ENCODE measurements around the gene TMEM236.

The TMEM236 gene

DNA sequence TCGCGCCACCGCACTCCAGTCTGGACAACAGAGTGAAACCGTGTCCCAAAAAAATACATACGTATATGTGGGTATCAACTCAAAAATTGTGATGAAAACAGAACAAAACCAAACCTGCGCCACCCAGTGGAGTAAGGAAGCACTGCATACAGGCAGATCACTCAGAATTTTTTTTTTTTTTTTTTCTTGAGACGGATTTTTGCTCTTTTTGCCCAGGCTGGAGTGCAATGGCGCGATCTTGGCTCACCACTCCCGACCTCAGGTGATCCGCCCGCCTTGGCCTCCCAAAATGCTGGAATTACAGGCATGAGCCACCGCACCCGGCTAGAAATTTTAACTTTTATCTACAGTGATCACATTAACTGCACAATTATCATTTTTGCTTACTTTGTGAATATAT lies 9.1 kb upstream of the TMEM236 start:
- DNase-seq: peak; percentile 22

DNA sequence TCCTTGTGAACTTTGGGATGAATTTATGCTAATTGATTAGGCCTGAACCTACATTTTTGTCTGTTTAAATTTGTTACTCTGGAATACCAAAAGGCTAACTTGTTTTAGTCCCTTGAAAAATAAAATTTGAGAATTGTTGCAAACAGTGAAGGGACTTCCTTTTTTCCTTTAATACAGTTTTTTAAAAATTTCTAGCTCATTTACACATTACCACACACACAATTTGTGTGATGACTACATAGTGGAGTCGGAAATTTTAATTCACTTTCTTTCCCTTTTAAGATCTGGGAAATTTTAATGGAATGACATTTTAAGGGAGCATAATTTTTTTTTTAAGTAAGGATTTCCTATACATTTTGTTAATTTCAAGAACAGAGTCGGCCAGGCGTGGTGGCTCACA lies 8.6 kb upstream of the TMEM236 start:
- no peak for DNase-seq

DNA sequence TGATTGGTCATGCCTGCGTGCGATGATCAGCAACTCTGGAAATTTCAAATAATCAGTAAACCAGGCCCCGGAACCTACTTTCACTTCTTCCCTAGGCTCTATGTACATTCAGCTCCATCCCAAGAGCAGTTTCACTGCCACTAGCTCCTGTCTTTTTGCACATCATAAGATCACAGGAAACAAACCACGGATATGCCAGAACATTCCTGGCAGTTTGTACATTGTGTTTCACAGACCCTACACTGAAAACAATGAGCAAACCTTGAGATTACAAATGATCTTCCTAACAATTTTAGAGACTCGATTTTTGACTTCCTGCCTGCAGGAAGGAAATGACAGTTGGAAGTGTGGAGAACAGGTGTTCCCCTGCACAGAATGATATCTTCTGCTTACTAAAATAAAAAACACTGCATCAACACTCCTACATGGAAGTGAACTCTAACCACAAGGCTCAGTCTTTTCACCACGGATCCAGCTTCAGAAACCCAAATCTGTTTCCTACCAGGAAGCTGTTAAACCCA lies 7.6 kb upstream of the TMEM236 start:
- no peak for DNase-seq

DNA sequence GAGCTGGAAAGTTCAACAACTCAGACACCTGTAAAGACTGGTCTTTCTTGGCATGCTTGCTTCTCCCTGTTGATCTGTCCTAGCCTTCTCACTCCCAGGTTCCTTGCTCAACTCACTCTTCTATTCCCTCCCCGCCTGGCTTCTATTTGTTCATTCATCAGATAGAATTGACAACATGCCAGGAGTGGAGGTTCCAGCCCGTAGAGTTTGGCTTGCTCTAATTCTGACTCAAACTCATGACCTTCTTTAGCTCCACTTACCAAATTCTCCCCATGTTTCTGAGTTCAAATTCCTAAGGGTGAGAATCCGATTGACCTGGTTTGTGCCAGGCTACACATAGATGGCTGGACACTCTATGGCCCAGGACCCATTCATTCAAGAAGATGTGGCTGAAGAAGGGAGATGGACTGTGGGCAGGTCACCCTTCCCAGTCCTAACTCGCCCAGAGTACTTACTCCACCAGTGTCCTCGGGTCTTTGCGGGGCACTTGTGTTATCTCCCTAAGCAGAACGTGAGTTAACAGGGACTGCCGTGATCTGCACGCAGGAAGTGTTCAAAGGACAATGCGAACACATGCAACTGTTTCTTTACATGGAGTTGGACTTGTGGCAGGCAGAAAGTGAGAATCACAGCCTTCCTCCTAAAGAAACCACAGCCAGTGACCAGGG lies 4.0 kb upstream of the TMEM236 start:
- no peak for DNase-seq

DNA sequence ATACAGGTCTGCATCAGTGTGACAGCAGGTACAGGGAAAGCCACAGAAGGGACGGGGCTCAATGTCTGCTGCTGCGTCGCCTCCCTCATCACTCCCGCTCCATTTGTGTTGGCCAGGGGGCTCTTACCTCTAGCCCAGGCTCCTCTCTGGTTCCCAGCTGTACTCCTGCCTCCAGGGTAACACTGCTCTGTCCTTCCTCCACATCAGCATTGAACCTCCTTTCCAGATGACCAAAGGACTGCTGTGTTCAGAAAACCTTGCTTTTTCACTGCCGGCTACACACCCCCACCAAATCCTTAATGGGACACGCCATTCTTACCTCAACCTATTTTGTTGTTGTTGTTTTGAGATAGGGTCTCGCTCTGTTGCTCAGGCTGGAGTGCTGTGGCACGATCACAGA lies 2.1 kb upstream of the TMEM236 start:
- DNase-seq: no peak

DNA sequence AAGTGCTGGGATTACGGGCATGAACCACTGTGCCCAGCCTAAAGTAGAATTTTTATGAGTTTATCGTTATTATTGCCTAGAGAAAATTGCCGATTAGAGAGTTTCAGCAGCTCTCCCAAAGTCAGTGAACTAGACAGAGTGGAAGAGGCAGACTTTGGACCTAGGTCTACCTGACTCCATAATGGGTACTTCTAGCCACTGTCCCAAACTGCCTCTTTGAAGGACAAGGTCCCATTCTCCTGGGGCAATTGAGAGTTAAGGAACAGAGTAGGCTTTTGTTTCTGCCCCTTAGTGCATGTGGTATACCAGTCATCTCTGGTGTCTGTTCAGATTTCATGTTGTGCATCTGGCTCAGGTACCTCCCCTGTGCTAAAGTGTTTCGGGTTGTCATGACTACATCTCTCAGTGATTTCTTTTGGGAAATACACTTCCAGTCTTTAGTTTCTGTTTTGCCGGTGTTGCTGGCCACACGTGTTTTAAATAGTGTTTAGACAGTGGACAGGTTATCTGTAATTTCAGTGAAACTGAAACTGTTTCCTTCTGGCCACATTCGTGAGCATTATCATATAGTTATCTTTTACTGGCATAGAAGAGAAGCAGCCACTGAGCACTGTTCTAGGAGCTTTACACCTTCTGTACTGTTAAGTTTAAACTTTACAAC lies 4.7 kb downstream of the TMEM236 start:
- no peak for DNase-seq

DNA sequence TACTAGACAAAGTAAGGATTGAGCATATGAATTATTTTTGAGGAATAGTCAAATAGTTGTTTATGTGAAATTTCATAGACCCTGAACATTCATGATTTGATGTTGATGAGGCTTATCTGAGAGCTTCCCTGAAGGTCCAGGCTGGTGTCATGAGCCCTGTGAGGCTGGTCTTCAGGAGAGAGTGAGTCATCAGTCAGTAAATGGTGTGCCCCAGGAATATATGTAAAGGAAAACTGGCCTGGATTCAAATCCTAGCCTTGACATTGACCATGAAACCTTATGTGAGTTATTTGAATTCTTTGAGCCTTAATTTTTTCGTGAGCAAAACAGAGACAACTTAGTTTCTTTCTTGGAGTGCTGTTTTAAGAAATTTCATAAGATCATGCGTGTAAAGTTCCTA lies 6.2 kb downstream of the TMEM236 start:
- DNase-seq: no peak

DNA sequence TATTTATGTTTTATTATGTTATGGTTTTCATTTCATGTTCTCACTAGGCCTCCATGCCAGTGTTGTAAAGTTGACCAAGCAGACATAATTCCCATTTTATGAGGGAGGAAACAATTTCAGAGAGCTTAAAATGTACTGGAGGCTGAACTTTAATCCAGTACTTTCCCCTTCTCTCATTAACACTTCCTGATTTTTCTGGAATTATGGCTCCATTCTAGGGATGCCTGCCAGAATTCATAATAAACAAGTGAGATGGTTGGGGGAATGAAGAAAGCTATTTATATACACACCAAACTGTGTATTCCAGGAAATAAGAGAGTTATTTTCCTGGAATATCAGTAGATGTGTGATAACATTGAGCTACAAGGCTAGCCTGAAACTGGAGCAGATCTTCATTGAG lies 6.9 kb downstream of the TMEM236 start:
- DNase-seq: no peak

DNA sequence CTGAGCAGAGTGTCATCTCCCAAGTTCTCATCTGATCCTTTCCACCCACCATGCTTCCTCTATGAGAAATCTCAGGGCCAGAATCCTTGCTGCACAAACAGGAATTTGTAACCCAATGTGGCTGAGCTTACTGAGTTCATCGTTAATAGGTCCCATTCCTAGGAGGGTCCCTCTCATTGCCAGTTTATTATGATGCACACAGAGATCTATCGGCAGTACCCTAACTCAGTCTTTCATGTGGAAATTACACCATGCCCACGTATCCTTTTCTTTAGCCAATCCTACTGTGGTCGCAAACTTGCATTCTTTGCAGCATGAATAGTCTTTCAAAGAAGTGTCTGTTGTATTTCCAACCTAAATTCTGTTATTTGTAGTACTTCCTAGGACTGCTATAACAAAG lies 12.1 kb downstream of the TMEM236 start:
- DNase-seq: no peak

DNA sequence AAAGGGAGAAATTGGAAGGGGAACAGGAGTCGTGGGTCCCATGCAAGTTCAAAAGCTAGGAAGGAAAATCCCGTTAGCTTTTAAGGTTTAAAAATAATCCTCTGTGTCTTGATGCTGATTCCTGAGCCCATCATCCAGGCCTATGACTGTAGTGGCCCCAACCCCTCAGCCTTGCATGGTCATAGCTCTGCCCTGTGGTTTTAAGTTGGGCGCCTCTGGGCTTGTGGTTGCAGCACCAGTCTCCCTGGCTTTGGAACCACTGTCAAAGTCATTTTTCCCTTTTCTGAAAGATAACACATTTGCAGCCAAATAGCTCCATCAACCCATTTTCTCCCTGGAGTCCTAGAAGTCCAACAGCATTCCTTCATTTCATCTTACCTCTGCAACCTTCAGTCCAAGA lies 13.6 kb downstream of the TMEM236 start:
- DNase-seq: no peak

DNA sequence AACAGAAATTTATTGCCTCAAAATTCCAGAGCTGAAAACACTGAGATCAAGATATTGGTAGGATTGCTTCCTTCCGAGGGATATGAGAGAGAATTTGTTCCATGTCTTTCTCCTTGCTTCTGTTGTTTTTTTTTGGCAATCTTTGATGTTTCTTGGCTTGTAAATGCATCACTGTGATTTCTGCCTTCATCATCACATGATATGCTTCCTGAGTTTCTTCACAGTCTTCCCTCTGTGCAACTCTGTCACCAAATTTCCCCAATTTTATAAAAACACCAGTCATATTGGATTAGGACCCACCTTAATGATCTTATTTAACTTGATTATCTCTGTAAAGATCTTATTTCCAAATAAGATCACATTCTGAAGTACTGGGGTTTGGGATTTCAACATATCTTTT lies 14.7 kb downstream of the TMEM236 start:
- no peak for DNase-seq

DNA sequence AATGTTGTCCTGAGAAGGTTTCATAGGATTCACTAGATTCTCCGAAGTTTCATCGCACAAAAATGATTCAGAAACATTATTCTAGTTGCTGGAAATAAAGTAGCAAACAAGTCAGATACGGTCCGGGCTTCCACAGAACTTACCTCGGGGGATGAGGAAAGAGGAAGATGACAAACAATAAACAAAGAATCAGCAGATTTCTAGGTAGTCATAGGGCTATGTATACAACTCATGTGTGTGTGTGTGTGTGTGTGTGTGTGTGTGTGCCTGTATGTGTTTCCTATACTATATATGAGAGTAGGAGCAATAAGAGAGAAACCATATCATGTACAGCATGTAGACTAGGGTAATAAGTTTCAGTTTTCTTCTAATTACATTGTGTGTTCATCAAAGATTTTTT lies 16.5 kb downstream of the TMEM236 start:
- DNase-seq: no peak

DNA sequence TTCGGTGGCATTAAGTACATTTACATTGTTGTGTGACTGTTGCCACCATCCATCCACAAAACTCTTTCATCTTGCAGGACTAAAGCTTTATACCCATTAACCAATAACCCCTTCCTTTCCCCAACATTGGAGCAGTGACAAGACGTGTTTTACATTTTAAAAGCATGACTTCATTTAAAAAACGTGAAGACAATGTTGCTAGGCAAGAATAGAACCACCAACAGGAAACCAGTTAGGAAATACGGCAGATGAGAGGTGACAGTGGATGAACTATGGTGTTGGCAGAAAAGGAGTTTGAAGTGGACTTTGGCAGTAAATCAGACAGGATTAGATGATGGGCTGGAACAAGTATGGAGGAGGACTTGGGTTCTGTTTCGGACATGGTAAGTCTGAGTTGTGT lies 17.0 kb downstream of the TMEM236 start:
- no peak for DNase-seq

DNA sequence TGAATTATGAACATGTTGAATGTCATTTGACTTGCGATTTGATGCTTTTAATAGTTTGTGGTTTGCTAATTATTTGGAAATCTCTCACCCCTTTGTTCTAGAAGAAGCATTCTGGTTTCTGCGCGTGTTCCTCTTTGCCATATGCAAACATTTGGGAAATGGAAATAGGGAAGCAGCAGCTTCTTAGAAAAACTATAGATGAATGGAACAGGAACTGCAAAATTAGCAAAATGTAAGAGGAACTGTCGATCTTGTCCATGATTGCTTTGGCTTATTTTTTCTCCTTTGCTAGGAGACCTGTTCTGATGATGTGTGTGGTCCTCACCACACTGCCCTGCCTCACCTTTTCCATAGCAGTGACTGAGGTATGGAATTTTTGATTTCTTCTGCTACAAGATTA lies 19.0 kb downstream of the TMEM236 start:
- no peak for DNase-seq

DNA sequence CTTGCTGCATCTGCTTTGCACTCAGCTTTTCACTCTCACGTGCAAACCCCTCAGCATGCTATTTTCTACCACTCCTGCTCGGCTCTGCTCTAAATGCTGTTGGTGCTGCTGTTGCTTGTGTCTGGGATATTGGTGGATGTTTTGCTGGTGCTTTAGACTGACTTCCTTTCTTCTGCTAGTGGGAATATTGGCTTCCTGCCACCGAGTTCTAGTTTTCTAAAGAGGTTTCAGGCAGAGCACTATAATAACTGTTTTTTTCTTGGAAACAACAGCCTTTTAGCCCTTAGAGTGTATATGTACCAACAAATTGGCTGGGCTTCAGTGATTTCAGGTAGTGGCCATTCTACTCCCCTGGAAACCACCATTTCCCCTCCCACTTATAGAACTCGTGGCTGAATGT lies 27.8 kb downstream of the TMEM236 start:
- DNase-seq: no peak

DNA sequence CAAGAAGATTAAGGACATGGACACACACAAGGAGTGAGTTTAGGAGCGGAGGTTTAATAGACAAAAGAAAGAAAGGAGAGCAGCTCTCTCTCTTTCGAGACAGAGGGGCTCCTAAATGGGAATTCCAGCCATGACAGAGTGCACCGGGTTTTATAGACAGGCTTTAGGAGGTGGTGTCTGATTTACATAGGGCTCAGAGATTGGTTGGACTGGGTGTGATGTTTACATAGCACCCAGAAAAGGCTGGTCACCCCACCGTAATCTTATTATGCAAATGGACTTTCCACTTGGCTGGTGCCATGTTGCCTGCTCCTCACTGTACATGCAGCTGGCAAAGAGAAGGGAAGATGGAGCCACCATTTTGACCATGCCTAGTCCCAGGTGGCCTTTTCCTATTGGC lies 28.7 kb downstream of the TMEM236 start:
- no peak for DNase-seq

DNA sequence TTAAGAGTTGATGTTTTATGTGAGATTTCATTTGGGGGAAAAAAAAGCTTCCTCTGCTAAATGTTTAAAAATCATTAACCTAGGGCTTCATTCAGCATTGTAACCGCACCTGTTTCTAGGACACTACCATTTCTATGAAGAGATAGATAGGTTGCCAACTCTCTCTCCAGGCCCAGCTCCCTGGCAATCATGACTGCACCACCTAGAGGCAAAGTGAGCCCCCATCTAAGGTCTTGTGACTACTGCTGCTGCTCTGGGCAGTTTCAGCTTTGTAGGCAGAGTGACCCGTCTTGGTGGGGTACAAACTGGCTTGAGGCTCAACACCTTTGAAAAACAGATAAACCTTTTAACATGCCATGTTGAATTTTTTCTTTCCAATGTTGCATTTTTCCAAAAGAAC lies 29.9 kb downstream of the TMEM236 start:
- DNase-seq: no peak

DNA sequence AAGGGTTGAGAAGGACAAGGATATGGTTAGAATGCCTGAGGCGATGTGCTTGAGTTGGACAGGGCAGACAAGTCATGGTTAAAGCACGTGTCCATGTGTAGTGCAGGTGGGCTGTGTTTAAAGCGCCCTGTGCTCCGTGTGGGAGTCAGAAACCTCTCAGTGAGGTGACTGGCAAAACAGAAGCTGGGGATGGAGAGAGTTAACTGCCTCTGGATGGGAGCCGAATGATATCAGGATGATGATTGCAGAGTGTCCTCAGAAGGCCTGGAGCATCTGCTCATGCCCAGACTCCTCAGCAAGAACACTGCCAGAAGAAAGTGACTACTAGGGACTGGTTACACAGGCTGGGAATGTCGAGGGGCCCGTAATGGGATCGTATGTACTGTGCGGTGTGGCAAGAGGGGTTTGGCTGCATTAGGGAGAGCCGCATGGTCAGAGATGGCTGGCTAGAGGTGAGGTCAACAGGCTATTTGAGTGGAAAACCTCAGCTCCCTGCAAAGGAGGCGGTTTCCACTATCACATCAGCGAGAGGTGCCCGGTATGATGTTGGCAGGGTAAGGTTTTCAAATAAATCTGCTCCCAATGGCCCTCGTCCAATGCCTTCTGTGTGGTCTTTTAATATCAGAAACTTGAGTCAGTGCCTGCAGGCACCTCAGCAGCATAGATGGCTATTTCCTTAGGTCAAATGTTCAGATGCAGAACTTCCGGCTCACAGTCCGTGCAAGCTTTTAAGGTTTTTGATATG lies 31.1 kb downstream of the TMEM236 start:
- peak; percentile 40 for DNase-seq

DNA sequence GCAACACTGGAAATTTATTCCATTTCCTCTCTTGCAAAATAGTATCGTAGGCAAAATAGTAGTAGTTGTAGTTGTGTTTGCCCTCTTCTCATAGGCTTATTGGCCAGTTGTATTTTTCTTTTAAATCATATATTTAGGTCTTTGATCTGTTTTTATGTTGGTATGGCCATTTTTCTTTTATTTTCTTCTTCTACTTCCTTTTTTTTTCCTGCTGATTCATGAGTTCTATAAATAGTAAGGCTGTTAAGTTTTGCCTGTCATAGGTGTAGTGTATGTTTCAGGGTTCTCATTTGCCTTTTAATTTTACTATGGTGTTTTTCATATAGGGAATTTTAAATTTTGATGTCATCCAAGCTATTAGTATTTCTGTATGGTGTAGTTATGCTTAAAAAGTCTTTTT lies 31.8 kb downstream of the TMEM236 start:
- DNase-seq: no peak

DNA sequence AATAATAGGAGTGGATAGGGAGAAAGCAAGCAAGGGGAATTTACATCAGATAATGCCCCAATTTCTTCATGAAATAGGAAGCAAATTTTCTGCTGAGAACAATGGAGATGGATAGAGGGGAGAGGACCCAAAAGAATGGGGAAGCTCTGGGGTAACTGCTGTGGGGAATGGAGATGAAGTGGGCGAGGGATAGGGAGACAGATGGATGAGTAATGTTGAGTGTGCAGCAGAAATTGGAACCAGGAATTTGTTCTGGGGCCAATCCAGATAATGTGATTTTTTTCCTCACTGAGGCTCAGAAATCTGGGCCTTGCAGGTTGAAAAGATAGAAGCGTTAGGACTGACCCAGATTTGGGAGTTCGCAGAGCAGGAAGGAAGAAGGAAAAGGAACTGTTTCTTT lies 32.7 kb downstream of the TMEM236 start:
- DNase-seq: no peak

DNA sequence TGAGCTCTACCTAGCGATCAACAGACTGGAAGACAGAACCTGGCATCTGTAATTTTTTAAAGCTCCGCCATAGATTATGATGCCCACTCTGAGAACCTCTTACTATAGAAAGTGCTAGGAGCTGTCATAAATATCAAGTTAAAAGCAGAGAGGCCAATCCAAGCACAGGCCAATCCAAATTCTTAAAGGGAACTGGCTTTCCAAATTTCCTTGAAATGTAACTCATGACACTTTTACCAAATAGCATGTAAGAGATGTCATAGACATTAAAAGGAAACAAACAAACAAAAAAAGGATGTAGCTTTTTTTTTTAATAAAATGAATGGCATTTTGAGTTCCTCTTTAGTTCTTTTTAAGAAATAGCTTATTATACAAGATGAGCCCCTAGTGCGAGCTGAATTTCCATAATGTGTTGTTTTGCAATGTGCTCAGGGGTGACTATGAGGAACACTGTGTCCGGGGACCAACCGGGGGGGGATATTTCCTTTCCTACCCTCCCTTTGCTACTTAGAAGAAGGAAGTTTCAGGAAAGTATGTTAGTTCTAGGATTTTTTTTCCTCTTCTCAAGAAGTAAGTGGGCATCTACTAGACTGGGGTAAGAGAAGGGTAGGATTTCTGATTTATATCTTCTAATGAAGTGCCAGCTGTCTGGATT lies 33.4 kb downstream of the TMEM236 start:
- DNase-seq: no peak

DNA sequence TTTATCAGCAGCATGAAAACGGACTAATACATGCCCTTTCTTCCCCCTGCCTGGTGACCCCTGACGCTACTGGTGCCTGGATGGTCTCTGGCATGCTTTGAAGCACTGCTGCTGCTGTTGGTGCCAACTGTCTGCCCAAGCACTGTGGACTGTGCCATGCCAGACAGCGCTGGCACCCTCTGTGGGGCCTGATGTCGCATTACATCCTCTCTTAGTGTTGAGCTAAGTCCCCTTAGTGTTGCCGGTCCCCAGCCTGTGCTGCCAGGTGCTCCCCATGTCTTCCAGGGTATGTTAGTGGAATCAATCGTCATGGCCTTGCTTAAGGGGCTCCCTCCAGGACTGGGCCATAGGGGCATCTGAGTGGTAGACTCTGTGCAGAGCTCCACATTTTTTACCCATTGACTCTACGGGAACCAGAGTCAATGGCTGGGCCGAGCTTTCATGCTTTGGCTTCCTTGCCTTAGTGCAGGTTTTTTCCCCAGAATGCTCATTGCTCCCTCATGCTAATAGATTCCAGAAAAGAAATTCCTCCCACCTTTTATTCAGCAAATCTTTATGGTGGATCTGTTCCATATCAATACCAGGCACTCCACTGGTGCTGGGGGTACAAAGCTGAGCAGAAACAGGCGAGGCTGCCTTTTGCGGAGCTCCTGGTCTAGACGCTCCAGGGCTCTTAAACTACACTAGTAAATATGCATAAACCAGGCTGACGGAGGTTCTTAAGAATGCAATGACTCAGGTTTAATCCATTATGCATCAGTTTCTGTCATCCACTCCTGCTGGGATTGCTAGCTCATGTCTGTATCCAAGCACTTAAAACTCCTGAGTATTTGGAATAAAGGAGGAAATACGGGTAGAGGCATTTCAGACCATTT lies 35.3 kb downstream of the TMEM236 start:
- DNase-seq: no peak

DNA sequence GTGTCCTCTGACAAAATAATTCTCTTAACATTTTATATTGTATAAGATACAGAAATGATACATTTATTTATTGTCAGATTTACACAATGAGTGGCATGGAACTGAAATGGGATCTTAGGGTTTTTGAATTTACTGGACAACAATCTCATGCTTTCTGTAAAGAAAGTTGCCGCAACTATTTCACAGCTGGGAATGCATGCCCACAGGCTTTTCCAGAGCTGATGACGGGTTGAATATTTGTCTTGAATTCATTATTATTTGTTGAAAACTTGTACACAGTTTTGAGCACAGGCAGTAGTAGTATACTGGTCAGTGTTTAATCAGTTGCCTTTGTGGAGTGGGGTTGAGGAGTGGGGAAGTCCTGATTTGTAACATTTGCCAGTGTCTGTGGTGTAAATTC lies 36.6 kb downstream of the TMEM236 start:
- no peak for DNase-seq

Data from NCI-H1694 (cell line).